Breast epithelium (tissue), 3 donors: ENCODE measurements around the gene MBTPS1.

Experiments
- POLR2A ChIP-seq: fragments of 450-650 bp; IDR thresholded peaks from one replicate; pipeline ENCODE4 v1.6.1; 2016; ENCODE audit warnings: antibody characterized with exemption, mild to moderate bottlenecking, moderate library complexity
- POLR2AphosphoS5 ChIP-seq, 3 donors: sonication (generic); formaldehyde crosslinking; IDR thresholded peaks; one replicate each; pipeline ENCODE4 v1.6.1; 2017; ENCODE audit warnings: antibody characterized with exemption in 3 of 3
- TF ChIP-seq, protein P1 (sequence below), 3 donors: fragments of 450-650 bp; IDR thresholded peaks; one replicate each; pipeline ENCODE4 v1.5.1; 2016 to 2017; ENCODE audit warnings: antibody characterized with exemption in 3 of 3, mild to moderate bottlenecking in 3 of 3, moderate library complexity in 3 of 3

DNA sequence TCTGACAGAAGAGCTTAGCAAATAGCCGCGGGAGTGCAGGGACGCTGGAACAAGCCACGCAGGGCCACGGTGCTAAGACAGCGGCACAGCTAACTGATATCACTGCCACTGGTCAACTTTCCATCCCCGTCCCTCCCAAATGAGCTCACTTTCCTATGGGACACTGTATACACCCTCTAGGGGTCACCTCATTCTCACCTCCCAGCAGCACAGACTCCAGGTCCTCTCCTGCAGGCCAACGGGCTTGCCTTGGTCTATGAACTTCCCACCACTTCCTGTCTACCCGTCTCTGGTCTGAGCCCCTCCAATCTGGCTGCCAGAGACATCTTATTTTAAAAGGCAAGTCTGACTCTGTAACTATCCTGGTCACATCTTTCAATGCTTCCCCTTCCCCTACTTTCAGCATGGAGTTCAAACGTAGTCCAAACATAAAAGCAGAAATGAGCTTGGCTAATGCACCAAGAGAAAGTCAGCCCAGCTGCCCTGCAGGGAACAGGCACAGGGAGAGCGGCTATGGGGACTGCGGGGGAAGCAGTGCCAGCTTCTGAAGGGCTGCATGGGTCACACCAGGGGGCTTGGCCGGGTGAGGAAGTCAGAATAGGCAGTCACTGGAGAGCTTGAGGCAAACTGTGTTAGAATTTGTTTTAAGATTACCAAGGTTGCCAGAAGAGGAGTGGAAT, 47.8 kb downstream of the MBTPS1 start:
- TF ChIP-seq, protein P1, sequence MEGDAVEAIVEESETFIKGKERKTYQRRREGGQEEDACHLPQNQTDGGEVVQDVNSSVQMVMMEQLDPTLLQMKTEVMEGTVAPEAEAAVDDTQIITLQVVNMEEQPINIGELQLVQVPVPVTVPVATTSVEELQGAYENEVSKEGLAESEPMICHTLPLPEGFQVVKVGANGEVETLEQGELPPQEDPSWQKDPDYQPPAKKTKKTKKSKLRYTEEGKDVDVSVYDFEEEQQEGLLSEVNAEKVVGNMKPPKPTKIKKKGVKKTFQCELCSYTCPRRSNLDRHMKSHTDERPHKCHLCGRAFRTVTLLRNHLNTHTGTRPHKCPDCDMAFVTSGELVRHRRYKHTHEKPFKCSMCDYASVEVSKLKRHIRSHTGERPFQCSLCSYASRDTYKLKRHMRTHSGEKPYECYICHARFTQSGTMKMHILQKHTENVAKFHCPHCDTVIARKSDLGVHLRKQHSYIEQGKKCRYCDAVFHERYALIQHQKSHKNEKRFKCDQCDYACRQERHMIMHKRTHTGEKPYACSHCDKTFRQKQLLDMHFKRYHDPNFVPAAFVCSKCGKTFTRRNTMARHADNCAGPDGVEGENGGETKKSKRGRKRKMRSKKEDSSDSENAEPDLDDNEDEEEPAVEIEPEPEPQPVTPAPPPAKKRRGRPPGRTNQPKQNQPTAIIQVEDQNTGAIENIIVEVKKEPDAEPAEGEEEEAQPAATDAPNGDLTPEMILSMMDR (IDR thresholded peaks at IDR 0.05), result no peak
- TF ChIP-seq POLR2AphosphoS5 (IDR thresholded peaks at IDR 0.05) (no peak), POLR2A (no peak)
